HEK293 (cell line): Measurements from ENCODE around the gene MYO1G.

Experiments used
- CTCF ChIA-PET: fragments of 350-600 bp; formaldehyde crosslinking; extraction: SDS; loops from one replicate; lab custom pipeline; 2021; ENCODE audit warnings: antibody characterized with exemption; lab: Yijun Ruan, JAX
- POLR2A ChIA-PET: fragments of 300-600 bp; formaldehyde crosslinking; extraction: SDS; loops from one replicate; lab custom pipeline; 2020; ENCODE audit warnings: antibody characterized with exemption, inconsistent platforms; lab: Yijun Ruan, JAX
- H3K27ac ChIP-seq: fragments of 200-500 bp; sonication (Bioruptor generic); 2 replicates; pipeline ENCODE4 v1.5.1; 2014; ENCODE audit warnings: low read depth, low read length, control low read depth, inconsistent platforms; ENCODE audit errors: extremely low read depth
- H3K36me3 ChIP-seq, 2 experiments: fragments of 200-500 bp in 1 of 2; sonication (Bioruptor generic) in 1 of 2; 1 replicate in 1 of 2; 2 replicates in 1 of 2; pipeline ENCODE4 v1.5.1; 2014 to 2017; ENCODE audit warnings: inconsistent platforms in 2 of 2, low read length in 2 of 2; ENCODE audit not compliant: control insufficient read depth in 2 of 2, insufficient read depth in 1 of 2
- H3K4me1 ChIP-seq: fragments of 200-500 bp; sonication (Bioruptor generic); 2 replicates; pipeline ENCODE4 v1.5.1; 2014; ENCODE audit warnings: mild to moderate bottlenecking, low read length, inconsistent platforms; ENCODE audit not compliant: control insufficient read depth, insufficient read depth
- H3K4me3 ChIP-seq: 2 replicates; pipeline ENCODE4 v1.5.1; 2011; ENCODE audit warnings: low read depth, mild to moderate bottlenecking, control low read depth, low read length, moderate library complexity
- H3K9me3 ChIP-seq: fragments of 200-500 bp; sonication (Bioruptor generic); 2 replicates; pipeline ENCODE4 v1.5.1; 2014; ENCODE audit warnings: low read depth, low read length, inconsistent platforms; ENCODE audit not compliant: control insufficient read depth, insufficient read depth
- ATF2 ChIP-seq: fragments of 450-650 bp; formaldehyde crosslinking; IDR thresholded peaks from 2 replicates; pipeline ENCODE4 v1.5.1; 2016; ENCODE audit warnings: missing biosample characterization, missing genetic modification characterization, low read depth
- KLF1 ChIP-seq: fragments of 450-650 bp; formaldehyde crosslinking; IDR thresholded peaks from 2 replicates; pipeline ENCODE4 v1.5.1; 2016; ENCODE audit warnings: missing biosample characterization, missing genetic modification characterization
- KLF10 ChIP-seq: fragments of 450-650 bp; IDR thresholded peaks from 2 replicates; pipeline ENCODE4 v1.5.1; 2018; ENCODE audit warnings: missing biosample characterization, mild to moderate bottlenecking, missing genetic modification characterization
- KLF9 ChIP-seq: fragments of 450-650 bp; formaldehyde crosslinking; IDR thresholded peaks from 2 replicates; pipeline ENCODE4 v1.5.1; 2016; ENCODE audit warnings: missing biosample characterization, missing genetic modification characterization, low read depth
- REST ChIP-seq: fragments of 450-650 bp; formaldehyde crosslinking; IDR thresholded peaks from 2 replicates; pipeline ENCODE4 v1.5.1; 2016; ENCODE audit warnings: missing biosample characterization, missing genetic modification characterization
- SCRT2 ChIP-seq: fragments of 450-650 bp; formaldehyde crosslinking; IDR thresholded peaks from 2 replicates; pipeline ENCODE4 v1.5.1; 2016; ENCODE audit warnings: missing biosample characterization, missing genetic modification characterization
- WT1 ChIP-seq: fragments of 450-650 bp; formaldehyde crosslinking; IDR thresholded peaks from 2 replicates; pipeline ENCODE4 v1.5.1; 2016; ENCODE audit warnings: missing biosample characterization, missing genetic modification characterization
- ZBTB17 ChIP-seq: fragments of 450-650 bp; formaldehyde crosslinking; IDR thresholded peaks from 2 replicates; pipeline ENCODE4 v1.5.1; 2016; ENCODE audit warnings: missing biosample characterization, missing genetic modification characterization
- ZBTB21 ChIP-seq: fragments of 450-650 bp; formaldehyde crosslinking; IDR thresholded peaks from 2 replicates; pipeline ENCODE4 v1.5.1; 2017; ENCODE audit warnings: missing biosample characterization, missing genetic modification characterization
- ZBTB26 ChIP-seq: fragments of 450-650 bp; formaldehyde crosslinking; optimal IDR thresholded peaks from 2 replicates; pipeline ENCODE3; 2016; ENCODE audit warnings: missing biosample characterization, mild to moderate bottlenecking, missing genetic modification characterization
- ZNF184 ChIP-seq: fragments of 450-650 bp; IDR thresholded peaks from 2 replicates; pipeline ENCODE4 v1.5.1; 2018; ENCODE audit warnings: missing biosample characterization, mild to moderate bottlenecking, missing genetic modification characterization
- ZNF19 ChIP-seq: fragments of 450-650 bp; formaldehyde crosslinking; IDR thresholded peaks from 2 replicates; pipeline ENCODE4; 2016; ENCODE audit warnings: missing biosample characterization, missing genetic modification characterization, low read depth
- ZNF202 ChIP-seq: fragments of 450-650 bp; formaldehyde crosslinking; IDR thresholded peaks from 2 replicates; pipeline ENCODE4 v1.5.1; 2016; ENCODE audit warnings: missing biosample characterization, missing genetic modification characterization, borderline replicate concordance
- ZNF24 ChIP-seq: fragments of 450-650 bp; formaldehyde crosslinking; IDR thresholded peaks from 2 replicates; pipeline ENCODE4 v1.5.1; 2016; ENCODE audit warnings: missing biosample characterization, missing genetic modification characterization
- ZNF266 ChIP-seq: fragments of 450-650 bp; formaldehyde crosslinking; IDR thresholded peaks from 2 replicates; pipeline ENCODE4 v1.5.1; 2016; ENCODE audit warnings: missing biosample characterization, missing genetic modification characterization, low read depth
- ZNF366 ChIP-seq: fragments of 450-650 bp; formaldehyde crosslinking; conservative IDR thresholded peaks from 2 replicates; pipeline ENCODE4 v1.5.1; 2016; ENCODE audit warnings: missing biosample characterization, missing genetic modification characterization
- ZNF391 ChIP-seq: fragments of 450-650 bp; formaldehyde crosslinking; IDR thresholded peaks from 2 replicates; pipeline ENCODE4 v1.5.1; 2016; ENCODE audit warnings: low read depth, missing biosample characterization, missing genetic modification characterization, borderline replicate concordance
- ZNF433 ChIP-seq: fragments of 450-650 bp; formaldehyde crosslinking; IDR thresholded peaks from 2 replicates; pipeline ENCODE4 v1.5.1; 2016; ENCODE audit warnings: missing biosample characterization, missing genetic modification characterization, low read depth
- ZNF514 ChIP-seq: fragments of 450-650 bp; formaldehyde crosslinking; IDR thresholded peaks from 2 replicates; pipeline ENCODE4 v1.5.1; 2016; ENCODE audit warnings: missing biosample characterization, missing genetic modification characterization
- ZNF549 ChIP-seq: fragments of 450-650 bp; IDR thresholded peaks from 2 replicates; pipeline ENCODE4 v1.5.1; 2018; ENCODE audit warnings: missing biosample characterization, missing genetic modification characterization, mild to moderate bottlenecking, inconsistent platforms, moderate library complexity
- ZNF600 ChIP-seq: fragments of 450-650 bp; formaldehyde crosslinking; IDR thresholded peaks from 2 replicates; pipeline ENCODE4 v1.5.1; 2016; ENCODE audit warnings: missing biosample characterization, missing genetic modification characterization
- ZNF610 ChIP-seq: fragments of 450-650 bp; formaldehyde crosslinking; IDR thresholded peaks from 2 replicates; pipeline ENCODE4 v1.5.1; 2016; ENCODE audit warnings: missing biosample characterization, missing genetic modification characterization, borderline replicate concordance
- ZNF626 ChIP-seq: fragments of 450-650 bp; sonication (Bioruptor Pico); formaldehyde crosslinking; IDR thresholded peaks from 2 replicates; pipeline ENCODE4 v1.5.1; 2018; ENCODE audit warnings: missing biosample characterization, missing genetic modification characterization, inconsistent platforms
- ZNF629 ChIP-seq: fragments of 450-650 bp; formaldehyde crosslinking; IDR thresholded peaks from 2 replicates; pipeline ENCODE4 v1.5.1; 2017; ENCODE audit warnings: missing biosample characterization, missing genetic modification characterization
- ZNF843 ChIP-seq: fragments of 450-650 bp; formaldehyde crosslinking; IDR thresholded peaks from 2 replicates; pipeline ENCODE4 v1.5.1; 2016; ENCODE audit warnings: missing biosample characterization, missing genetic modification characterization
- TF ChIP-seq, protein P1 (sequence below): fragments of 450-650 bp; formaldehyde crosslinking; IDR thresholded peaks from 2 replicates; pipeline ENCODE4 v1.5.1; 2016; ENCODE audit warnings: missing biosample characterization, missing genetic modification characterization
- TF ChIP-seq, protein P2 (sequence below): fragments of 450-650 bp; formaldehyde crosslinking; IDR thresholded peaks from 2 replicates; pipeline ENCODE4 v1.5.1; 2016; ENCODE audit warnings: missing biosample characterization, missing genetic modification characterization

The MYO1G gene

GRCh38 chr7:44959433-44959951 lies 19.3 kb downstream of the MYO1G start:
- Histone ChIP-seq H3K9me3 (no peaks in the 10 kb centered on the region), H3K27ac (no peak overlapping the region), H3K36me3 (no peaks in the 10 kb centered on the region), H3K4me1 (no peaks in the 10 kb centered on the region), H3K4me3 (no peak overlapping the region)
- CTCF ChIA-PET = interaction anchor here (0.6 kb wide), 1 partner anchor 105 kb away, joined by 3 read pairs; no protein-coding TSS in a partner anchor
- POLR2A ChIA-PET = no interaction called here
- TF ChIP-seq REST (tag by site-specific recombination) (peak; percentile 60; the same call in 1 of the 2 replicates), ATF2 (peak; percentile 51; the same call in 1 of the 2 replicates), ZNF391 (no peak), ZNF202 (tag by site-specific recombination) (no peak), ZNF843 (tag by site-specific recombination) (no peak), ZNF626 (no peak), KLF10 (tag by site-specific recombination) (peak; percentile 77), ZBTB26 (tag by site-specific recombination) (peak; percentile 12), ZNF514 (tag by site-specific recombination) (no peak), ZNF24 (0 out of 2 replicates have a peak, but pooled peaks have one; percentile 32), ZNF266 (no peak), ZNF549 (no peak), ZNF433 (tag by site-specific recombination) (no peak), ZNF366 (peak; percentile 33; the same call in 1 of the 2 replicates), WT1 (tag by site-specific recombination) (no peak), ZNF184 (tag by site-specific recombination) (no peak), ZNF19 (tag by site-specific recombination) (no peak), ZNF629 (peak; percentile 81), ZBTB17 (tag by site-specific recombination) (peak; percentile 46; the same call in 1 of the 2 replicates), SCRT2 (peak; percentile 90), KLF9 (tag by site-specific recombination) (peak; percentile 31; the same call in 1 of the 2 replicates), KLF1 (peak; percentile 80), ZNF600 (tag by site-specific recombination) (peak; percentile 45; the same call in 1 of the 2 replicates), ZNF610 (no peak), ZBTB21 (tag by site-specific recombination) (peak; percentile 84)
- TF ChIP-seq, protein P1, sequence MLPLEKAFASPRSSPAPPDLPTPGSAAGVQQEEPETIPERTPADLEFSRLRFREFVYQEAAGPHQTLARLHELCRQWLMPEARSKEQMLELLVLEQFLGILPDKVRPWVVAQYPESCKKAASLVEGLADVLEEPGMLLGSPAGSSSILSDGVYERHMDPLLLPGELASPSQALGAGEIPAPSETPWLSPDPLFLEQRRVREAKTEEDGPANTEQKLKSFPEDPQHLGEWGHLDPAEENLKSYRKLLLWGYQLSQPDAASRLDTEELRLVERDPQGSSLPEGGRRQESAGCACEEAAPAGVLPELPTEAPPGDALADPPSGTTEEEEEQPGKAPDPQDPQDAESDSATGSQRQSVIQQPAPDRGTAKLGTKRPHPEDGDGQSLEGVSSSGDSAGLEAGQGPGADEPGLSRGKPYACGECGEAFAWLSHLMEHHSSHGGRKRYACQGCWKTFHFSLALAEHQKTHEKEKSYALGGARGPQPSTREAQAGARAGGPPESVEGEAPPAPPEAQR (tag by site-specific recombination) = no peak
- TF ChIP-seq, protein P2, sequence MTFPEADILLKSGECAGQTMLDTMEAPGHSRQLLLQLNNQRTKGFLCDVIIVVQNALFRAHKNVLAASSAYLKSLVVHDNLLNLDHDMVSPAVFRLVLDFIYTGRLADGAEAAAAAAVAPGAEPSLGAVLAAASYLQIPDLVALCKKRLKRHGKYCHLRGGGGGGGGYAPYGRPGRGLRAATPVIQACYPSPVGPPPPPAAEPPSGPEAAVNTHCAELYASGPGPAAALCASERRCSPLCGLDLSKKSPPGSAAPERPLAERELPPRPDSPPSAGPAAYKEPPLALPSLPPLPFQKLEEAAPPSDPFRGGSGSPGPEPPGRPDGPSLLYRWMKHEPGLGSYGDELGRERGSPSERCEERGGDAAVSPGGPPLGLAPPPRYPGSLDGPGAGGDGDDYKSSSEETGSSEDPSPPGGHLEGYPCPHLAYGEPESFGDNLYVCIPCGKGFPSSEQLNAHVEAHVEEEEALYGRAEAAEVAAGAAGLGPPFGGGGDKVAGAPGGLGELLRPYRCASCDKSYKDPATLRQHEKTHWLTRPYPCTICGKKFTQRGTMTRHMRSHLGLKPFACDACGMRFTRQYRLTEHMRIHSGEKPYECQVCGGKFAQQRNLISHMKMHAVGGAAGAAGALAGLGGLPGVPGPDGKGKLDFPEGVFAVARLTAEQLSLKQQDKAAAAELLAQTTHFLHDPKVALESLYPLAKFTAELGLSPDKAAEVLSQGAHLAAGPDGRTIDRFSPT (tag by site-specific recombination) = no peak
